HG03135 (cell line): ENCODE results near the gene POU2F2.
"Not testable (repeated sequence)": the region's sequence is repeated elsewhere in the genome, so short reads cannot be mapped to it uniquely, and the experiment has no call there.

Source experiments
- ATAC-seq: cut with Tn5 transposase; IDR thresholded peaks from one replicate; pipeline ENCODE4 v1.9.1; 2021; ENCODE audit warnings: mild to moderate bottlenecking, moderate library complexity; ENCODE audit not compliant: unreplicated experiment

Gene POU2F2

GRCh38 chr19:42108527-42109389, 23.5 kb downstream of the POU2F2 start:
- peak; percentile 69 for ATAC-seq

GRCh38 chr19:42105368-42105767, 26.9 kb downstream of the POU2F2 start:
- ATAC-seq = no peak

- ATAC-seq = no peak
These were observed 29.4 kb downstream of the POU2F2 start for GRCh38 chr19:42102877-42103276.

GRCh38 chr19:42100241-42100640, 32.0 kb downstream of the POU2F2 start:
- ATAC-seq = not testable (repeated sequence)

- no peak for ATAC-seq
These were observed 32.8 kb downstream of the POU2F2 start for GRCh38 chr19:42099336-42099925.

DNA sequence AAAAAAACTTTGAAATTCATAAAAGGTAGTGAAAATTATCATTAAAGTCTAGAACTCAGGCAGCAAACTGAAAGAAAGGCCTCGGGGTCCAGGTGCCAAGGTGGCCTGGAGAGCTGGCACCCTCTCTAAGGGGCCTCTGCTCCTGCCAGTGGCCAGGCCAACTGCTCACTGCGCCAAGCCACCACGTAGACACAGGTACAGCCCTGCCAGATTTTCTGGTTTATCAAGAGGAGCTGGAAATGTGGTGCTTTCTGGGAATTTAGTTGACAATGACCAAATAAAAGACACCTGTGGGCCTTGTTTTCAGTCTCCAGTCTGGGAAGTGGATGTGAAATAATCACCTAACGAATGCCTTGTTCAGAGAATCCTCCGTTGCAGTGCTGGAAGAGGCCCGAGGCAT, 33.5 kb downstream of the POU2F2 start:
- no peak for ATAC-seq

GRCh38 chr19:42097461-42097860, 34.8 kb downstream of the POU2F2 start:
- no peak for ATAC-seq

- ATAC-seq = no peak
These were observed 35.9 kb downstream of the POU2F2 start for GRCh38 chr19:42096255-42096837.

GRCh38 chr19:42095814-42096230, 36.4 kb downstream of the POU2F2 start:
- ATAC-seq = no peak

DNA sequence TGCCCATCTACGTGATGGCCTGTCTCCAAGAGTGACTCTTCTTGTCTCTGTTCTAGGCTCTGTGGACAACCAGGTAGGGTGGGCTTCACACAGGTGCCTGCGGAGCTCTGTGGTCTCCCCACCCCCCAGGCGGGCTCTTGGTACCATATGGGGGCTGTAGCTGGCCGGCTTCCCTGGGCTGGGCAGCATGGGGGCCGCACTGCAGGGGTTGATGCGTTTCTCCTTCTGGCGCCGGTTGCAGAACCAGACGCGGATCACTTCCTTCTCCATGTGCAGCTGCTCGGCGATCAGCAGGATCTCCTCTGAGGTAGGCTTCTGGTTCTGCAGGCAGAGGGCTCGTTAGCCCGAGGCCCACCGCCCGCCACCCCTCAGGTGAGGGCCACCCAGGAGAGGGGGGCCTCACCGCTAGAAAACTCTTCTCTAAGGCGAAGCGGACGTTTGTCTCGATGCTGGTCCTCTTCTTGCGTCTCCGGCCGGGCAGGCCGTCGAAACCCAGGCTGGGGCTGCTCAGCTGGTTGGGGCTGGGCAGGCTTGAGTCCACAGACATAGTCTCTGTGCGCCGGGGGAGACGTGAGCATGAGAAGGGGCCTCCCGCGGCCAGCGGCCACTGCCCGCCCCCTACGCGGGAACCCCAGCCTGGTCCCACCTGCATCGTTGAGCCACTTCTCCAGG, 37.0 kb downstream of the POU2F2 start:
- ATAC-seq = no peak

DNA sequence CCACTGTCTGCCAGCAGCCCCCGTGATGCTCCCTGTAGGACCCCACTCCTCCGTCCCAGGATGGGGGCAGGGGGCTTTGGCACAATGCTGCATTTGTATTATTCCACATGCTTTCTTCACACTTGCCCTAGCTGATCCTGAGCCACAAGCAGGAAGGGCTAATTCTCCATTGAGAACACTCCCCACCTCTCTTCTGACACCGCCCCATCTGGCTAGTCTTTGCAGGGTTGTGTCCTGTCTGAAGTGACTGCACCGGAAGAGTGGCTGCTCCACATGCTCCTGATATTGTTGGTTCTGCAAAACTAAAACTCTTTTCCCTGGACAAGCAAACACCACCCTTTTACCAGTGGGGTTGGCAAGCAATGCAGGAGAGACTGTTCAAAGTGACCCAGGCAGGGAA, 38.3 kb downstream of the POU2F2 start:
- ATAC-seq = no peak

DNA sequence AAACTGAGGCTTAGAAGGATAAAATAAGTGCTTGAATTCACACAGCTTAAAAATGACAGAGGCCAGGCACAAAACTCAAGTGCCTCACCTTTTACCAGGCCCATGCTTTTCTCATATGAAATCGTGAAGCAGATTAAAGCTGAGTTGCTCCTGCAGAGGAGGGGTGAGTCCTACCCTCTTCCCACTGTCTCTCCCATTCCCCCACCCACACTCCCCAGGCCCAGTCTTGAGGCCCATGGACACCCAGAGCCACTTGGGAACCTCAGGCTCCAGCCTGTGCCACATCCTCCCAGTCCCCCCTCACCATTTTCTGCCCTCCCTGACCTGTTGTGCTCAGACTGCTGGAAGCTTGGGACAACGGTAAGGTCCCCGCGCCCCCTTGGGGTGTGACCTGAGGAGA, 38.7 kb downstream of the POU2F2 start:
- ATAC-seq = no peak

GRCh38 chr19:42092350-42092749, 39.9 kb downstream of the POU2F2 start:
- no peak for ATAC-seq

- no peak for ATAC-seq
These were observed 40.5 kb downstream of the POU2F2 start for GRCh38 chr19:42091742-42092141.

- ATAC-seq = no peak
These were observed 40.9 kb downstream of the POU2F2 start for GRCh38 chr19:42091300-42091699.

- ATAC-seq = no peak
These were observed 41.6 kb downstream of the POU2F2 start for GRCh38 chr19:42090672-42091071.

GRCh38 chr19:42089772-42090171, 42.5 kb downstream of the POU2F2 start:
- ATAC-seq = no peak

DNA sequence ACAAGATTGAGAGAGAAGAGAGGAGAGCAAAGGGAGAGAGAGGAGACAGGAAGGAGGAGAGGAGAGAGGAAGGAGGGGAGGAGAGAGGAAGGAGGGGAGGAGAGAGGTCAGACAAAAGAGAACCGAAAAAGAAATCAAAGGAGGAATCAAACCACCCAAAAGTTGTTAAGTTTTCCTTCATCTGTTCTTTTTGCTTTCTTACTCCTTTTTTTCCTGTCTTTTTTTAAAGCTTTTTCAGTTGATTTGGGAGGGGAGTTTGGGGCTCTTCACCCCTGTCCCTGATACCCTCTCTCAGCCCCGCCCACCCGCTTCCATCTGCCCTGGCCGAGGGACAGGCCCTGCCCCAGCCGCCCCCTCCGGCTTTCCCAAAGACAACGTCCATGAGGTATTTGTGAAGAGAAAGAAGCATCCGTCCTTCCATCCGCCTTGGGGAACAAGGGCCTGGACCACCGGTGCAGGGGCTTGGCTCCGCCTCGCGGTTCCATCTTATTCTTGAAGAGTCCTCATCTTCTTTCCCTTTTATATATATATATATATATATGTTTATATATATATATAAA, 43.0 kb downstream of the POU2F2 start:
- ATAC-seq = no peak

DNA sequence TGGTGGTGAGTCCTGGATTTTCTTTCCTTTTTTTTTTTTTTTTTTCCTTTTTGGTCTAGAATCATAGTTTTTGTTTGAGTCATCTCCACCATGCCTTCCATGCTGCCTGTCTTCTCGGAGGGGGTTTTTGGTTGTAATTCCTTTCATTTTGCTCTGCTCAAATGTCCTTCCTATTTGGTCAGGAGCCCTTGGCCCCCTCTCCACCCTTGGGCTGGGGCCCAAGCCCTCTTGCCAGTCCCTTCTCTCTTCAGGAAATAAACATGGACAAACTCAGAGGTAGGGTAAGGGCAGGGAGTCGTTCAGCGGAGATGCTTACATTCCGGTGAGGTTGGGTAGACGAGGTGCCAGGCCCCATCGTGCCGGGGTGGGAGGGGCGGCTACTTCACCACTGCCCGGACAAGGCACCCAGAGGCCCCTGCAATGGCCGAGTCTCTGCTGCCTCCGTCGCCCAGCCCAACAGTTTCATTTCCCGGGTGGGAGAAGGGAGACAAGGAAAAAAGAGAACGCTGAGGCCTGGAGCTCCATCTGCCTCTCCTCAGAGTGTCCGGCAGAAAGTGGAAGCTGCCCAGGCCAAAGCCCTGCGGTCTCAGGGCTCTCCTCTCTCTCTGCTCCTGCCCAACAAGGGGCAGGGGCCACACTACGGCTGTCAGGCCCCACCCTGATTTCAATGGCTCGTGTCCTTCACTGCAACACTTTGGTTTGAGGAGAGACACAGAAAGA, 43.6 kb downstream of the POU2F2 start:
- ATAC-seq = no peak

DNA sequence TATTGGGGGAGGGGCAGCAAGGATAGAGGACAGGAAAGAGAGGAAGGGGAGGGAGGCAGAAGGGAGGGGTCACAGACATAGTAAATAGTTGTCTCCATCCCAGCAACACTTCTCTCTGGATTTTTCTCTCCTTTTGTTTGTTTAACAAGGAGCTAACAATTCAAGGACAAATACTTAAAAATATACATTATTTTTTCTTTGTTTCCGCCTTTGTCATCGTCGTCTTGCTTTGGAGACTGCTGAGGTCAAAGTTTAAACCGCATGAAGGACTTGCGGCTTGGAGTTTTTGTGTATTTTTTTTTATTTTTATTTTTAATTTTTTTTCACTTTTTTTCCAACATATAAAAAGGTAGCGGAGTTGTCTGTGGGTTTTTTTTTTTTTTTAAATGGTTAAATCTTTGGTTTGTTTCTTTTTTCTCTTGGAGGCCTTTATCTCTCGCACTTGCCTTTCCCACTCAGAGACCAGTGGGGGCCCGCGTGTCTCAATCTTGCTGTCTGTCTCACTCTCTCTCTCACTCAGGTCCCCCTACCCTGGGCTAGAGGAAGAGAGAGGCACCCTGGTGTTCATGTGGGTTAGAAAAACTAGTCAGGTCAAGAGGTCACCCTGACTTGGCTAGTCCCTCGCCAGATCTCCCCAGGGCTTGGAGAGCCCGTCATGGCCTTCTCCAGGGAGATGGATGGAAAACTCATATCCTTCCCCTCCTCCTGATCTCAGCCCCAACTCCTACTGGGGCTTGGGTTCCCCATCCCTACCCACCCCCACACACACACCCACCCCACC, 45.3 kb downstream of the POU2F2 start:
- ATAC-seq = no peak
